Endothelial cell of umbilical vein (primary cell): ENCODE measurements around the gene AFDN.

Experiments
- EZH2 ChIP-seq: IDR thresholded peaks from 2 replicates; pipeline ENCODE4 v1.6.1; 2012; ENCODE audit warnings: borderline replicate concordance, low read depth, mild to moderate bottlenecking, moderate library complexity, low read length, inconsistent platforms; ENCODE audit not compliant: severe bottlenecking
- FOS ChIP-seq: IDR thresholded peaks from 2 replicates; pipeline ENCODE4 v1.6.1; 2011; ENCODE audit warnings: mild to moderate bottlenecking, low read length, moderate library complexity, borderline replicate concordance; ENCODE audit not compliant: insufficient read depth
- GATA2 ChIP-seq: IDR thresholded peaks from 2 replicates; pipeline ENCODE4 v1.7.0; 2011; ENCODE audit warnings: low read depth, mild to moderate bottlenecking, moderate library complexity, mixed read lengths, low read length; ENCODE audit not compliant: insufficient read length, insufficient read depth
- POLR2A ChIP-seq: IDR thresholded peaks from 2 replicates; pipeline ENCODE4 v1.6.1; 2012; ENCODE audit warnings: low read depth, mild to moderate bottlenecking, control low read depth, low read length
- POLR2AphosphoS5 ChIP-seq: IDR thresholded peaks from 2 replicates; pipeline ENCODE4 v1.6.1; 2012; ENCODE audit warnings: low read depth, mild to moderate bottlenecking, control low read depth, low read length, moderate library complexity; ENCODE audit not compliant: insufficient read depth
- TF ChIP-seq, protein P1 (sequence below), 2 donors: IDR thresholded peaks; 1 replicate in 1 of 2; 2 replicates in 1 of 2; pipeline ENCODE4 v1.5.1; 2011; ENCODE audit warnings: low read length in 2 of 2, mild to moderate bottlenecking in 2 of 2, moderate library complexity in 2 of 2, control low read depth in 1 of 2, inconsistent platforms in 1 of 2, low read depth in 1 of 2; ENCODE audit not compliant: insufficient read depth in 1 of 2; ENCODE audit errors: extremely low read depth in 1 of 2
- TF ChIP-seq, protein P2 (sequence below): IDR thresholded peaks from 2 replicates; pipeline ENCODE4 v1.6.1; 2011; ENCODE audit not compliant: insufficient read depth, insufficient read length

DNA sequence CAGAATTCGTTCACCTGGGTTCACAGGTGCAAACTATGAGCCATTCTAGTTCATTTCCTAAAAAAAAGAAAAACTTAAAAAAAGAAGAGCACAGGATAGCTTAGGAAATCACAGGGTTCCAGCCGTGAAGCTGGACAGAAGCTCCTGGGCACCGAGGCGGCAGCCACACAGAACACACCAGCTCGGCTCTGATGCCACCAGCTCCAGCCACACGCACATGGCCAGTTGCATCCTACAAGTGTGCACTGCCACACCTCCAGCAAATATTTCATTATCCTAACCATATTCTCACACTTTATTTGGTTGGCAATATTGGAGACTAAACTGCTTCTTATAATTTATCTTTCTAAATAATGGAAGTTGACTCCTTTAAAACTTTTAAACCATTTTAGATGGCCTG, 26.2 kb upstream of the AFDN start:
- no peak for TF ChIP-seq POLR2A
- TF ChIP-seq, protein P1, sequence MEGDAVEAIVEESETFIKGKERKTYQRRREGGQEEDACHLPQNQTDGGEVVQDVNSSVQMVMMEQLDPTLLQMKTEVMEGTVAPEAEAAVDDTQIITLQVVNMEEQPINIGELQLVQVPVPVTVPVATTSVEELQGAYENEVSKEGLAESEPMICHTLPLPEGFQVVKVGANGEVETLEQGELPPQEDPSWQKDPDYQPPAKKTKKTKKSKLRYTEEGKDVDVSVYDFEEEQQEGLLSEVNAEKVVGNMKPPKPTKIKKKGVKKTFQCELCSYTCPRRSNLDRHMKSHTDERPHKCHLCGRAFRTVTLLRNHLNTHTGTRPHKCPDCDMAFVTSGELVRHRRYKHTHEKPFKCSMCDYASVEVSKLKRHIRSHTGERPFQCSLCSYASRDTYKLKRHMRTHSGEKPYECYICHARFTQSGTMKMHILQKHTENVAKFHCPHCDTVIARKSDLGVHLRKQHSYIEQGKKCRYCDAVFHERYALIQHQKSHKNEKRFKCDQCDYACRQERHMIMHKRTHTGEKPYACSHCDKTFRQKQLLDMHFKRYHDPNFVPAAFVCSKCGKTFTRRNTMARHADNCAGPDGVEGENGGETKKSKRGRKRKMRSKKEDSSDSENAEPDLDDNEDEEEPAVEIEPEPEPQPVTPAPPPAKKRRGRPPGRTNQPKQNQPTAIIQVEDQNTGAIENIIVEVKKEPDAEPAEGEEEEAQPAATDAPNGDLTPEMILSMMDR (IDR thresholded peaks at IDR 0.05; ENCODE audit: extremely low read depth in 1 of 2, insufficient read depth in 1 of 2, low read depth in 1 of 2, low read length in 2 of 2) = no peak
- TF ChIP-seq POLR2AphosphoS5 = no peak
- no peak for TF ChIP-seq EZH2
- TF ChIP-seq, protein P2, sequence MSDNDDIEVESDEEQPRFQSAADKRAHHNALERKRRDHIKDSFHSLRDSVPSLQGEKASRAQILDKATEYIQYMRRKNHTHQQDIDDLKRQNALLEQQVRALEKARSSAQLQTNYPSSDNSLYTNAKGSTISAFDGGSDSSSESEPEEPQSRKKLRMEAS = no peak
- no peak for TF ChIP-seq GATA2
- no peak for TF ChIP-seq FOS
